Measurements from ENCODE around the gene NUCKS1. TPM values are rescaled to one million over a fixed set of nuclear protein-coding genes. Genes with fewer than 3 reads are reported as not detected.

The NUCKS1 gene
- total RNA-seq, 1 experiment from 2014 or later = 319 TPM

DNA sequence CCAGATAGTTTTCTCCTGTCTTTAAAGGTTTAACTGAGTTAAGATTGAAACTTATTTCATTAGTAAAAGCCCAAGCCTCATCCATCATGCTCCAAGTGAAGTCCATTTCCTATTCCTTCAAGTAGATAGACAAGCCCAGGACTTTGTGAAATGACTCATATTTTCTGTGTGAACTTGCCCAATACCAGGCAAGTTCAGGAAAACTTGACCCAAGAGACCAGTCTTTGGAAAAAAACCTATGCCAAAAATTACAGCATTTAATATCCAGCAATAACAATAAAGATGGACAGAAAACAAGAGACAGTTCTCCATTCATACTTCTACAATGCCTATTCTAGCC is 25.7 kb upstream of the NUCKS1 start:
- Histone ChIP-seq H3K4me2 (peak overlapping the region; percentile 67), H3K4me1 (replicated peaks; ENCODE audit: insufficient read depth) (peaks cover 8% of the 10 kb centered on the region), H3K9me3 (ENCODE audit: insufficient read depth, low read depth) (no peaks in the 10 kb centered on the region), H4K20me1 (ENCODE audit: insufficient read depth) (no peaks in the 10 kb centered on the region), H3K4me3 (peak overlapping the region; percentile 86), H2AFZ (peak overlapping the region; percentile 93), H3K79me2 (ENCODE audit: low read depth) (no peaks in the 10 kb centered on the region), H3K36me3 (ENCODE audit: low read depth) (no peaks in the 10 kb centered on the region), H3K9me2 (ENCODE audit: insufficient read depth) (no peaks in the 10 kb centered on the region), H3F3A (ENCODE audit: insufficient read depth, low read depth) (no peaks in the 10 kb centered on the region), H3K27ac (no peak overlapping the region), H3K27me3 (ENCODE audit: insufficient read depth, low read depth) (no peaks in the 10 kb centered on the region)
- intact Hi-C loops (cut with micrococcal nuclease; ENCODE audit: unreplicated experiment) = loop anchor here (2.0 kb wide), 1 partner anchor 25 kb away; the partner anchor contains the start of gene NUCKS1
- no TSS peak for BruUV-seq (replicated peaks)
- TF ChIP-seq EZH2 (IDR thresholded peaks at IDR 0.05; ENCODE audit: low read depth) (no peak), CTCF (conservative IDR thresholded peaks at IDR 0.05) (no peak)
- POLR2A ChIA-PET (ENCODE audit: unreplicated experiment) = interaction anchor here (0.6 kb wide), 1 partner anchor 65 kb away, joined by 4 read pairs; no protein-coding TSS in a partner anchor
- CTCF ChIA-PET = no interaction called here
- peak in 1 of 2 experiments; percentile 61 for DNase-seq

DNA sequence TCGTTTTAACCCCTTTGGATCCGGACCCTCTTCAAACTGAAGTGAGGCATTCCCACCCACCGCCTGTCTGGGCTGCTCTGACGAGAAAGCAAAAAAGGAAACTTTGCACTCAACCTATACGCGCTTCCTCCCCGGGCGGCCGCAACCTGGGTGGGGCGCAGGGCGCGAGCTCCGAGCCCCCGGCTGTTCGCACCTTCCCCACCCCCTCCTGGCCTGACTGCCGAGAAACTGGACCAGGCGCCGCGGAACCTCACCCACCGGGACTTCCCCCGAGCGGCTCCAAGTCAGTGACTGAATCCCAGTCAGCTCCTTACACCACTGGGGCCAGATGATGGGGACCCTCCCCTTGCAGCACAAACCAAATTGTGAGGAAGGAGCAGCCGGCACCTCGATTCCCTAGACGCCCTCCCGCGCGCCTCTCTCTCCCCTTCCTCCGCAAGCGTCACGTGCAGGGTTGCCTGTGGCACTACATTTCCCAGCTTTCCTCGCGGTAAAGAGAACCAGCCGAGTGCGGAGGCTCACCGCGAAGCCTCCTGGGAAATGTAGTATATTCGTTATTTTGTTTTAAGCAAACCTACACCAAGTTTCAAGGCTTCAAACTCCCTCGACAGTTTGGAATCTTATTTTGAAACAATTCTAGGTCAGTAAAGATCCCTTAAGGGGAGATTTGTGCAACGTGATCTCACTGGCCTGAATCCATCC is 25.2 kb upstream of the NUCKS1 start, which contains the start of gene RAB29:
TSS of gene RAB29 (minus strand) at position 468 of the 702 bp plus-strand sequence. CDS start 526 bp downstream, outside the sequence.
- H3K4me2 ChIP-seq = peak within 1 kb of the TSS; percentile 67
- CTCF ChIA-PET = interaction anchor here (0.6 kb wide), 1 partner anchor 144 kb away, joined by 4 read pairs; no protein-coding TSS in a partner anchor
- no TSS peak for BruUV-seq (replicated peaks)
- TF ChIP-seq CTCF (conservative IDR thresholded peaks at IDR 0.05) = no peak
- TF ChIP-seq EZH2 (IDR thresholded peaks at IDR 0.05; ENCODE audit: low read depth) = no peak
- peak; percentile 61 to 70 for DNase-seq
- peak within 1 kb of the TSS; percentile 86 for H3K4me3 ChIP-seq
- no peaks in the 10 kb centered on the region for H3K9me2 ChIP-seq (ENCODE audit: insufficient read depth)
- H4K20me1 ChIP-seq (ENCODE audit: insufficient read depth) = no peaks in the 10 kb centered on the region
- H3K36me3 ChIP-seq (ENCODE audit: low read depth) = no peaks in the 10 kb centered on the region
- no peaks in the 10 kb centered on the region for H3K79me2 ChIP-seq (ENCODE audit: low read depth)
- POLR2A ChIA-PET (ENCODE audit: unreplicated experiment) = interaction anchor here (0.5 to 0.6 kb wide), 2 partner anchors 13 to 35 kb away, joined by 3 to 4 read pairs; no protein-coding TSS in a partner anchor
- H3K27me3 ChIP-seq (ENCODE audit: insufficient read depth, low read depth) = no peaks in the 10 kb centered on the region
- H3K4me1 ChIP-seq (replicated peaks; ENCODE audit: insufficient read depth) = peaks cover 8% of the 10 kb centered on the region
- H3F3A ChIP-seq (ENCODE audit: insufficient read depth, low read depth) = no peaks in the 10 kb centered on the region
- no peaks in the 10 kb centered on the region for H3K9me3 ChIP-seq (ENCODE audit: insufficient read depth, low read depth)
- H3K27ac ChIP-seq = no peak within 1 kb of the TSS
- intact Hi-C loops (cut with micrococcal nuclease; ENCODE audit: unreplicated experiment) = loop anchor here (2.0 kb wide), 1 partner anchor 24 kb away; the partner anchor contains the start of gene NUCKS1
- peak within 1 kb of the TSS; percentile 93 for H2AFZ ChIP-seq

DNA sequence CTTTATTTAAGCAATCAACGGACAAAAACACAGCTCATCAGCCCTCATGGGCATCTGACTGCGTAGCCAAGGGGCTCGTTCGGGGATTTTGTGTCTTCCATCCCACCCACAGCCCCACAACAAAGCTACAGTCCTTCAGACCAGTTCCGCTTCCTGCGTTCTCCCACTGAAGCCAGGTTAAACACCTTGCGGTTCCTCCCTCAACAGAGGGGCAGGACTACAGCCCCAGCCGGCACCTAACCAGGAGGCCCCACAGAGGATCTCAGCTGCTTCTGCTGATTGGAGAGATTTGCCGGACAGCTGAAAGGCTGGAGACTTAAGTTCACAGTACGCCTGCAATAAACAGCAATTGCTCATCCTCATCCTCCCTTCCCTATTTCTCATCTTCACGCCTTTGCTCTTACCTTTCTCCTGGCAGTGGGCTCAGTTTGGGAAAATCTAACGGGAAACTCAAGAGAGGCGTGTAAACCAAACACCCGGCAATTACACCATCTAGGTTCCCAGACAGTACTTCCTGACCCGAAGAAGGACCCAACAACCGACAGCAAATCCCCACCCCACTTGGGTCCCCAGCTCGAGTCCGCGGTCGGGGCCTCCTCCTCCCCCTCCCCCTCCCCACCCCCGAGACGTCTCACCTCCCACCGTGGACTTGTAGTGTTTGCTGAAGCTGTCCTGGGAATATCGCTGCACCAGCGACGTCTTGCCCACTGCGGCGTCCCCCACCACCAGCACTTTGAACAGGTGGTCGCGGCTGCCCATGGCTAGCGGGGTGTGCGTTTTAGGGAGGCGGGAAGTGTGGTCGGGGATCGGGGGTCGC is 24.4 kb upstream of the NUCKS1 start:
- H3K79me2 ChIP-seq (ENCODE audit: low read depth) = no peaks in the 10 kb centered on the region
- H3K27ac ChIP-seq = no peak overlapping the region
- no peaks in the 10 kb centered on the region for H3F3A ChIP-seq (ENCODE audit: insufficient read depth, low read depth)
- peaks cover 8% of the 10 kb centered on the region for H3K4me1 ChIP-seq (replicated peaks; ENCODE audit: insufficient read depth)
- no peaks in the 10 kb centered on the region for H3K27me3 ChIP-seq (ENCODE audit: insufficient read depth, low read depth)
- TF ChIP-seq EZH2 (IDR thresholded peaks at IDR 0.05; ENCODE audit: low read depth) (no peak), CTCF (conservative IDR thresholded peaks at IDR 0.05) (no peak)
- DNase-seq = no peak
- H3K4me3 ChIP-seq = peak overlapping the region; percentile 86
- no peaks in the 10 kb centered on the region for H4K20me1 ChIP-seq (ENCODE audit: insufficient read depth)
- no peaks in the 10 kb centered on the region for H3K9me2 ChIP-seq (ENCODE audit: insufficient read depth)
- POLR2A ChIA-PET (ENCODE audit: unreplicated experiment) = interaction anchor here (0.5 to 0.6 kb wide), 2 partner anchors 12 to 34 kb away, joined by 3 to 4 read pairs; no protein-coding TSS in a partner anchor
- CTCF ChIA-PET = interaction anchor here (0.6 kb wide), 2 partner anchors 144 to 519 kb away, joined by 4 to 7 read pairs; no protein-coding TSS in a partner anchor
- peak overlapping the region; percentile 67 for H3K4me2 ChIP-seq
- no peaks in the 10 kb centered on the region for H3K36me3 ChIP-seq (ENCODE audit: low read depth)
- intact Hi-C loops (cut with micrococcal nuclease; ENCODE audit: unreplicated experiment) = loop anchor here (2.0 kb wide), 1 partner anchor 24 kb away; the partner anchor contains the start of gene NUCKS1
- peak overlapping the region; percentile 93 for H2AFZ ChIP-seq
- BruUV-seq (replicated peaks) = no TSS peak
- no peaks in the 10 kb centered on the region for H3K9me3 ChIP-seq (ENCODE audit: insufficient read depth, low read depth)

All from PC-9 (cell line).